B cell (primary cell): ENCODE data around the gene SOD3.

Experiments
- CTCF ChIP-seq: fragments of 200-600 bp; IDR thresholded peaks from one replicate; pipeline ENCODE4 v1.8.0; 2022; ENCODE audit warnings: antibody characterized with exemption, mild to moderate bottlenecking
- EZH2 ChIP-seq: IDR thresholded peaks from 2 replicates; pipeline ENCODE4 v1.6.1; 2012; ENCODE audit warnings: borderline replicate concordance, low read depth, mild to moderate bottlenecking, moderate library complexity, low read length; ENCODE audit not compliant: insufficient read depth, poor library complexity, severe bottlenecking

- TF ChIP-seq CTCF (no peak), EZH2 (no peak)
Observed at GRCh38 chr4:24798036-24798610, 2.8 kb downstream of the SOD3 start.
